ENCODE measurements around the gene KRTAP5-1.

Gene KRTAP5-1

DNA sequence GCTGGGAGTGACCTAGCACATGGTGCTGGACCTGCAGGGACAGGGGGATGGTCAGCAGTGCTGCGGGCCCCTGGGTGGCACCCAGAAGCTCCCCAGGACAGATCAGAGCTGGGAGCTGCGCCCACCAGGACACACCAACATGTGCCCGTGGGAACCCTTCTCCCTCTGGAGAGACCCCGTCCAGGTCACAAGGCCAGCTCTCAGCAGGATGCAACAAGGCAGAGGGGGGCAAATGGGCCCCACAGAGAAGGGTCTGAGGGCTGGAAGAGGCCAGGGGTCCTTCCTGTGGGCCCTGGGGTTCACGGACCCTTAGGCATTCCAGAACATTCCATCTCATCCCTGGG lies 19.2 kb downstream of the KRTAP5-1 start:
- no peak for DNase-seq (ENCODE audit: insufficient read length, low spot score)
- no peak for TF ChIP-seq POLR2AphosphoS5 (IDR thresholded peaks at IDR 0.05; ENCODE audit: low read depth, low read length)
- no peak for TF ChIP-seq PAX5 (IDR thresholded peaks at IDR 0.05; ENCODE audit: insufficient read depth, low read length, severe bottlenecking)
- no peak for TF ChIP-seq TAF1 (IDR thresholded peaks at IDR 0.05; ENCODE audit: low read depth, low read length)
- TF ChIP-seq POU2F2 (IDR thresholded peaks at IDR 0.05; ENCODE audit: low read depth, low read length), result no peak
- no peak for FAIRE-seq

DNA sequence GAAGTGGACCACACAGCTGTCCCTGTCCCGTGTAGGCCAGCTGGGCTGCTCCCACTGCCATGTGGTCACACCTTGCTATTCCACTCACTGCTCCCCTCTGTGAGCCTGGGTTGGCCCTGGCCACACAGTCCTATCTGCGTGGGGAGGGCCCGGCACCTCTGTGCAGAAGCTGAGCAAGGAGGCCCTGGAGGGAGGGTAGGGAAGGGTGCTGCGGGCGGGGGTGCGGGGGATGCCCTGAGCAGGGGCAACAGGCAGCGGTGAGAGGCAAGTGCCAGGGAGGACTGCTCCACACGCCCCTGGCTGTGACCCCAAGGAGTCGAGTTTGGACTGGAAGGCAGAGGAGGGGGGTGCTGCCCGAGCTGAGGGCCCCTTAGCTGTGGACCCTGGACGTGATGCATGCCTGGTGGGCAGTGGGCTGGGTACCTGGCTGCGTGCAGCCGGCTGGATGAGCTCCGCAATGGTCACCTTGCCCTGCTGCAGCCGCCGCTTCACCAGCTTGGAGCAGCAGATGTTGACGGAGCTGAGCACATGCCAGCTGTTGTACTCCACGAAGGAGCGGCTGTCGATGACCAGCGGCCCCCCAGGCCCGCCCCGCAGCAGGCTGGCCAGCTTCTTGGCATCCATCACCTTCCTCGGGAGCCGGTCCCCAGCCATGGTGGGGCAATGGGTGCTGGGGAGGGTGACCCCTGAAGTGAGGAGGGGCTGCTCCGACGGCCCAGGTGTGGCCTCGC lies 19.7 kb downstream of the KRTAP5-1 start:
- TF ChIP-seq POLR2AphosphoS5 (IDR thresholded peaks at IDR 0.05; ENCODE audit: low read depth, low read length) (no peak), SPI1 (IDR thresholded peaks at IDR 0.05; ENCODE audit: low read depth, low read length) (no peak)
- no peak for FAIRE-seq

DNA sequence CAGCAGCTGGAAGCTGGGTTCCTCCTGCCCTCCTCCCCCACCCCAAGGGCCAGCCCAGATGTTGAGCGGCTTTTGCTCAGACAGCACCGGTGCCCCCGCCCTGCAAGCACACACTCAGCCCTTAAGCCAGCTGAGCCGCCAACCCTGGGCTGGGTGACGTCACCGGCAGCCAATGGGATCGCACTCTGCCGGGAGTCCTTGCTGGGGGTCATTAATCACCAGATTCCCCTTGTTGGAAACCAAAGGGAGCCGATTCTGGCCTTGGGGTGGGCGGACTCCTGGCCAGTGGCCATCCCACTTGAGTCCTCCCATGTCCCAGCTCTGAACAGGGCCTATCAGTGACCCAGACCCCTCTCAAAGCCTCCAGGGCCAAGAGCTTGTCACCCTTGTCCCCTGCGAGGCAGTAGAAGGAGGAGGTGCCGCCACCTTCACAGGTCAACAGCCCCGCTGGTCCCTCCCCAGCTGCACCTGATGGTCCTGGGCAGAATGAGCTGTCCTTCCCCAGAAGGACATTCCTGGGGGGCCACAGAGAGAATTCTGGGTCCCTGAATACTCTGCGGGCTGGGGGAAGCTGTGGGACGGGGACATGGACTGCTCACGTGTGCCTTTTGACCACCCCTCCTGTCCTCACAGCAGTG lies 20.4 kb downstream of the KRTAP5-1 start:
- FAIRE-seq (peak; percentile 33), DNase-seq (ENCODE audit: insufficient read length, low spot score) (peak; percentile 75)
- TF ChIP-seq PAX5 (IDR thresholded peaks at IDR 0.05; ENCODE audit: insufficient read depth, low read length, severe bottlenecking) (no peak), POLR2A (IDR thresholded peaks at IDR 0.05; ENCODE audit: low read depth, low read length) (no peak), POLR2AphosphoS5 (IDR thresholded peaks at IDR 0.05; ENCODE audit: low read depth, low read length) (no peak), TAF1 (IDR thresholded peaks at IDR 0.05; ENCODE audit: low read depth, low read length) (no peak), POU2F2 (IDR thresholded peaks at IDR 0.05; ENCODE audit: low read depth, low read length) (no peak), SPI1 (IDR thresholded peaks at IDR 0.05; ENCODE audit: low read depth, low read length) (no peak)

More for the DNA sequence above, 19.7 kb downstream of the KRTAP5-1 start:
- no peak for DNase-seq (ENCODE audit: insufficient read length, low spot score)

DNA sequence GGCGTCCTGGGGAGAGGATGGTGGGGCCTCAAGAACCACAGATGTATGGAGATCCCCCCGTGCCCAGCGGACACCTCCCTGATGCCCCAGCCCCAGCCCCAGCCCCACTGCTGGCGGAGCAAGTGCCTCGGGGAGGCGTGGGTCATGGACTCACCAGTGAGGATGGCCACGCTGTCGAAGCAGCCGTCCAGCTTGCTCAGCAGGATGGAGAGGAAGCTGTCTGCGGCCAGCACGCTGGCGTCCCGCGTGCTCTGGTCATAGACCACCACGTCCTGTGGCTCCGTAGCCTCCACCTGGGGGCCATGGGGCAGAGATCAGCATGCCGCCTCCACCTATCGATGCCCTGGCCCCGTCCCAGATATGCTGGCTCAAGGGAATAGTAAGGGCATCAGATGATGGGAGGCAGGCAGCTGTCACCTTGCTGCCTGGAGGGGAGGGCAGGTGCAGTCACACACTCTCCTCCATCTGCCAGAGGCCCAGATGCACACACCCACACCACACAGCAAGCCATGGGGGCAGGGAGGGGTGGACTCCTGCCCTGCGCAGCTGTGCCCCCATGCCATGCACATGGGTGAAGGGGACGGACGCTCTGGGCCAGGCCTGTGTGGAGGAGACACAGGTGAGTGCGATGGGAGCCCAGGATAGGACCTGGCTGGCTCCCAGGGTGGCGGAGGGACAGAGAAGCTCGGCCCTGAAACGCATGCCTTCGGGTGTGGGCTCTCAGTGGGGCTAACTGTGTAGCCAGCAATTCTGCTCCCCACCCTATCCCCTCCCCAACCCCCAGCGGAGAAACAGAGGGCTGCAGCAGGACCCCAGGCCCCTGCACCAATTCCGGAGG lies 21.2 kb downstream of the KRTAP5-1 start:
- no peak for DNase-seq (ENCODE audit: insufficient read length, low spot score)
- no peak for TF ChIP-seq SPI1 (IDR thresholded peaks at IDR 0.05; ENCODE audit: low read depth, low read length)
- TF ChIP-seq POLR2AphosphoS5 (IDR thresholded peaks at IDR 0.05; ENCODE audit: low read depth, low read length), result no peak
- no peak for TF ChIP-seq POLR2A (IDR thresholded peaks at IDR 0.05; ENCODE audit: low read depth, low read length)
- TF ChIP-seq TAF1 (IDR thresholded peaks at IDR 0.05; ENCODE audit: low read depth, low read length), result no peak
- TF ChIP-seq PAX5 (IDR thresholded peaks at IDR 0.05; ENCODE audit: insufficient read depth, low read length, severe bottlenecking), result no peak
- no peak for TF ChIP-seq POU2F2 (IDR thresholded peaks at IDR 0.05; ENCODE audit: low read depth, low read length)
- no peak for FAIRE-seq

DNA sequence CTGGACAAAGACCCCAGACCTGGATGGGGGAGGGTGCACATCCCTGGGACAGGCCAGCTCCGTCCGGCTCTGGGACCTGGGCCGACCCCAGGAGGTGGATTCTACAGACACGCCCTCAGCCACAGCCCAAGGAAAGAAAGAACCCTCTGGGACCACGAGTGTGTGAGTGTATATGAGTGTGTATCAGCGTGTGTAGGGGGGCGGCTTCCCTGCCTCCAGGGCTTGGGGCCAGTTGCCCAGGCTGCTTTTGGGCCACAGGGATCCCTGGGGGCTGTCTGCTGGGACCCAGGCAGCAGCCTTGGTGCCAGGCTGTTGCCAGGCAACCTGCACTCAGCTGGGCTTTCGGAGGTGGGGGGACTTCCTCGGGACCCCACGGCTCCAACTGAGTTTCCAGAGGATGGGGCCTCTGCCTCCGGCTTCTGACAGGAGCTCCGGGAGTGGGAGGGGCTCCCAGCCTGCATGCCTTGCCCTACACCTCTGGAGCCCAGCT lies 21.9 kb downstream of the KRTAP5-1 start:
- FAIRE-seq (no peak), DNase-seq (ENCODE audit: insufficient read length, low spot score) (no peak)
- TF ChIP-seq POLR2A (IDR thresholded peaks at IDR 0.05; ENCODE audit: low read depth, low read length), result no peak
- no peak for TF ChIP-seq POU2F2 (IDR thresholded peaks at IDR 0.05; ENCODE audit: low read depth, low read length)
- no peak for TF ChIP-seq SPI1 (IDR thresholded peaks at IDR 0.05; ENCODE audit: low read depth, low read length)
- no peak for TF ChIP-seq POLR2AphosphoS5 (IDR thresholded peaks at IDR 0.05; ENCODE audit: low read depth, low read length)
- no peak for TF ChIP-seq TAF1 (IDR thresholded peaks at IDR 0.05; ENCODE audit: low read depth, low read length)
- TF ChIP-seq PAX5 (IDR thresholded peaks at IDR 0.05; ENCODE audit: insufficient read depth, low read length, severe bottlenecking), result no peak

DNA sequence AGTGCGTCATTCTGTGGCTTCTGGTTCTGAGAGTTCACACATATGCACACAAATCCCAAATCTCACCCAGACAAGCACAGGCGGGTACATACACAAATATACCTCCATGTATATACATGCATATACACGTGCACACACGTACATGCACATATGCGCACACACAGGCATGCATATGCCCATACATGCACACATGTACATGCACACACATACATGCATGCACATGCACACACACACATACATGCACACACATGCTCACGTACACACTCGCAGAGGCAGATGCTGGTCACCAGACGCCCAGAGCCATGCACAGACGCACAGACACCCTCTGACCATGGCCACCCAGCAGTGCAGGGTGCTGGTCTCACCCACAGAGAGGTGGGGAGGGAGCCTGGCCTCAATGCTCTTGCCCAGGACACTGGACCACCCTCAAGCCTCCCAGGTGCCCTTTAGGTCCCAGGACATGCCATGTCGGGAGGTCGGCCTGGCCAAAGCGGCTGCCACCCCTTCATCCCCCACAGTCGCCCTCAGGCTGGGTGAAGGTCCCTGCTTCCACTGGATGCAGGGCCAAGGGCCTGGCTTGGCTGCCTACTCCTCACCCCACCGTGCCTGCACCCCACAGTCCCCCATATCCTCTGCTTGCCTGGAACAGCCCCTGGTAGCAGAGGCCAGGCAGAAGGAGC lies 22.5 kb downstream of the KRTAP5-1 start:
- no peak for FAIRE-seq
- DNase-seq (ENCODE audit: insufficient read length, low spot score), result no peak
- TF ChIP-seq TAF1 (IDR thresholded peaks at IDR 0.05; ENCODE audit: low read depth, low read length) (no peak), POLR2AphosphoS5 (IDR thresholded peaks at IDR 0.05; ENCODE audit: low read depth, low read length) (no peak), POLR2A (IDR thresholded peaks at IDR 0.05; ENCODE audit: low read depth, low read length) (no peak), SPI1 (IDR thresholded peaks at IDR 0.05; ENCODE audit: low read depth, low read length) (no peak), PAX5 (IDR thresholded peaks at IDR 0.05; ENCODE audit: insufficient read depth, low read length, severe bottlenecking) (no peak), POU2F2 (IDR thresholded peaks at IDR 0.05; ENCODE audit: low read depth, low read length) (no peak)

DNA sequence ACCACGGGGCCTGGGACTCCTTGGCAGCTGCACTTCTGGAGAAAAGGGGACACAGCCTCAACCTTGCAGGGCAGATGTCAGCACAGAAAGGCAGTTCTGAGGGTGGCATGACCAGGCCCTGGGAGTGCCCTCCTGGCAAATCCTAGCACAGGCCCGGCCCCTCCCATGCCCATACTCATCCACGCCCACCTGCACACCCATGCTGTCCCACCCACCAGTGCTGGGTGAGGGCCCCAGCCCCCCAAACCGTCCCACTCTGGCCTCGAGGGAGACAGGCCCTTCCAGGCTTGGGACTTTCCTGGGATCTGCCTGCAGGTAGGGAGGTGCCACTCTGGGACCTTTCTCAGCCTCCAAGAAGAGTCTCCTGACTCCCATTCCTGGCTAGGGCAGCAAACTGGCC lies 23.1 kb downstream of the KRTAP5-1 start:
- FAIRE-seq (no peak), DNase-seq (ENCODE audit: insufficient read length, low spot score) (no peak)
- TF ChIP-seq POU2F2 (IDR thresholded peaks at IDR 0.05; ENCODE audit: low read depth, low read length) (no peak), TAF1 (IDR thresholded peaks at IDR 0.05; ENCODE audit: low read depth, low read length) (no peak), SPI1 (IDR thresholded peaks at IDR 0.05; ENCODE audit: low read depth, low read length) (no peak), PAX5 (IDR thresholded peaks at IDR 0.05; ENCODE audit: insufficient read depth, low read length, severe bottlenecking) (no peak), POLR2A (IDR thresholded peaks at IDR 0.05; ENCODE audit: low read depth, low read length) (no peak), POLR2AphosphoS5 (IDR thresholded peaks at IDR 0.05; ENCODE audit: low read depth, low read length) (no peak)

DNA sequence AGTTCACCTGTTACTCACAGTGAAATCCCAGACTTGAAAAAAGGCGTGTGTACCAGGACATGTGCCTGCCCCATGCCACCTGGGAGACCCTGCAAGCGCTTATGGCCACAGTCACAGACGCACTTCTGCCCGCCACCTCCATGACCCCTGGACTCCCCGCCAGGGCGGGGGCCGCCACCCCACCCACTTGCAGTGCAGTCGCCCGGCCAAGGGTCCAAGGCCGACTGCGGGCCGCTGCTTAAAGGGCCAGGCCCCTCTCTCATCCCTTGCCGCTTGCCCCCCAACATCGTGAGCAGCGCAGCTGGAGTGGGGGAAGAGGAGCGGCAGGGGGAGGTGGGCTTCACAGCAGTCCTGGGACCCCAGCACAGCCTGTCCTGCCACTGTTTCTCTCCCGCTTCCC lies 23.8 kb downstream of the KRTAP5-1 start:
- DNase-seq (ENCODE audit: insufficient read length, low spot score) (no peak), FAIRE-seq (no peak)
- no peak for TF ChIP-seq POLR2A (IDR thresholded peaks at IDR 0.05; ENCODE audit: low read depth, low read length)
- no peak for TF ChIP-seq POU2F2 (IDR thresholded peaks at IDR 0.05; ENCODE audit: low read depth, low read length)
- TF ChIP-seq SPI1 (IDR thresholded peaks at IDR 0.05; ENCODE audit: low read depth, low read length), result no peak
- TF ChIP-seq POLR2AphosphoS5 (IDR thresholded peaks at IDR 0.05; ENCODE audit: low read depth, low read length), result no peak
- TF ChIP-seq TAF1 (IDR thresholded peaks at IDR 0.05; ENCODE audit: low read depth, low read length), result no peak
- TF ChIP-seq PAX5 (IDR thresholded peaks at IDR 0.05; ENCODE audit: insufficient read depth, low read length, severe bottlenecking), result no peak

All from GM12891 (cell line).